Right lobe of liver (tissue), 6 donors: Measurements from ENCODE around the gene ZKSCAN4. TPM values are rescaled to one million over a fixed set of nuclear protein-coding genes. Genes with fewer than 3 reads are reported as not detected.

Source experiments
- ATAC-seq, 4 donors: fragments of 200-7000 bp; cut with Tn5 transposase; one replicate each; pipeline ENCODE4 v1.9.1; 2020; ENCODE audit warnings: mild to moderate bottlenecking in 4 of 4, moderate library complexity in 4 of 4
- DNase-seq, 3 donors: peaks; one replicate each; pipeline ENCODE4 v3.0.0-alpha.2; 2020
- H3K27ac ChIP-seq, 3 donors: fragments of 200-600 bp; one replicate each; pipeline ENCODE4 v1.8.0; 2022
- H3K27me3 ChIP-seq, 2 donors: fragments of 200-600 bp; one replicate each; pipeline ENCODE4 v1.8.0; 2022
- H3K36me3 ChIP-seq, 4 donors: fragments of 200-600 bp; sonication (generic) in 1 of 4; one replicate each; pipeline versions ENCODE4 v1.5.1 to v1.8.0; 2017 to 2022; ENCODE audit warnings: control low read depth in 1 of 4
- H3K4me1 ChIP-seq, 4 donors: fragments of 200-600 bp; sonication (generic) in 1 of 4; one replicate each; pipeline versions ENCODE4 v1.5.1 to v1.8.0; 2017 to 2022; ENCODE audit warnings: control low read depth in 1 of 4
- H3K4me3 ChIP-seq, 3 donors: fragments of 200-600 bp; one replicate each; pipeline ENCODE4 v1.8.0; 2022
- H3K9me3 ChIP-seq, 4 donors: fragments of 200-600 bp; sonication (generic) in 1 of 4; one replicate each; pipeline versions ENCODE4 v1.5.1 to v1.8.0; 2017 to 2022; ENCODE audit warnings: control low read depth in 1 of 4
- CTCF ChIP-seq, 4 donors: fragments of 200-600 bp in 3 of 4; fragments of 450-650 bp in 1 of 4; IDR thresholded peaks; one replicate each; pipeline versions ENCODE4 v1.5.1 to v1.8.0; 2016 to 2022; ENCODE audit warnings: antibody characterized with exemption in 4 of 4, mild to moderate bottlenecking in 2 of 4
- POLR2A ChIP-seq: fragments of 450-650 bp; IDR thresholded peaks from one replicate; pipeline ENCODE4 v1.6.1; 2017; ENCODE audit warnings: antibody characterized with exemption, mild to moderate bottlenecking
- WGBS: methylation state at CpG from one replicate; pipeline ENCODE4 v1.1.6; 2018; ENCODE audit warnings: low coverage, low lambda C conversion rate; ENCODE audit not compliant: insufficient coverage; ENCODE audit errors: missing lambda C conversion rate; 5-methylcytosine and 5-hydroxymethylcytosine counted together
- intact Hi-C, 2 donors: fragments of 100-400 bp; cut with DNase I; formaldehyde crosslinking; loops; one replicate each; pipeline versions ENCODE4 v1.11.2 to v1.14.1; 2022
- total RNA-seq, 6 experiments: library from RNA; depleted of rRNA in 2 of 6; stranded (reverse); fragments of >200 nt in 2 of 6; fragmentation: NEBNext Ultra II Directional in 3 of 6; extraction: Animal tissue kit (Norgen Biotek cat#: 25700) in 3 of 6; gene quantifications; one replicate each; pipeline versions ENCODE4 v1.1.0 to v1.2.4, GENCODE V29; 2016 to 2023
- donor health status: DM: no; HTN: yes; CAD: no.
- donor health status: DM: no; HTN: no; CAD: no.
- donor health status: DM: no; HTN: no; CAD: no.
- donor health status: DM: no; HTN: yes; CAD: no.
- donor health status: DM: no; HTN: yes; CAD: no.

ZKSCAN4 gene
- total RNA-seq, 6 experiments from 2014 or later = 1.1 to 2.6 (median 2.3) TPM

- WGBS = 38% methylated on average over 7 of the region's 7 CpGs
Measured at GRCh38 chr6:28209753-28210535, 42.1 kb downstream of the ZKSCAN4 start.

GRCh38 chr6:28208111-28208659 is 43.9 kb downstream of the ZKSCAN4 start:
- Histone ChIP-seq H3K4me1 (peaks cover 0 to 7% (median 2%) of the 10 kb centered on the region in 4 donors), H3K36me3 (no peaks in the 10 kb centered on the region), H3K9me3 (no peaks in the 10 kb centered on the region), H3K27ac (no peak overlapping the region), H3K27me3 (peaks cover 6 to 57% of the 10 kb centered on the region in 2 donors), H3K4me3 (no peak overlapping the region)
- TF ChIP-seq POLR2A (no peak), CTCF (IDR thresholded peaks at IDR 0.05) (no peak)
- WGBS = 7% methylated on average over 14 of the region's 23 CpGs
- DNase-seq (no peak), ATAC-seq (no peak)
- intact Hi-C loops = no loop called here

More at GRCh38 chr6:28209753-28210535, 42.1 kb downstream of the ZKSCAN4 start:
- intact Hi-C loops = no loop called here
- Histone ChIP-seq H3K9me3 (no peaks in the 10 kb centered on the region), H3K27ac (no peak overlapping the region), H3K27me3 (peaks cover 6 to 53% of the 10 kb centered on the region in 2 donors), H3K4me3 (no peak overlapping the region), H3K4me1 (peaks cover 0 to 7% (median 2%) of the 10 kb centered on the region in 4 donors), H3K36me3 (no peaks in the 10 kb centered on the region)
- DNase-seq (no peak), ATAC-seq (no peak)
- TF ChIP-seq CTCF (IDR thresholded peaks at IDR 0.05) (no peak), POLR2A (no peak)

- no peak for TF ChIP-seq POLR2A
- TF ChIP-seq CTCF (IDR thresholded peaks at IDR 0.05) = no peak
- intact Hi-C loops = no loop called here
- Histone ChIP-seq H3K27ac (no peak overlapping the region), H3K9me3 (no peaks in the 10 kb centered on the region), H3K4me3 (no peak overlapping the region), H3K27me3 (peaks cover 6 to 58% of the 10 kb centered on the region in 2 donors), H3K4me1 (peaks cover 0 to 3% (median 1%) of the 10 kb centered on the region in 4 donors), H3K36me3 (no peaks in the 10 kb centered on the region)
- DNase-seq (peak in 2 of 3 donors; percentile 28 to 58), ATAC-seq (peak; percentile 28 to 46 (median 44))
- WGBS = 2% methylated on average over 32 of the region's 35 CpGs
Measured at GRCh38 chr6:28207510-28208110, 44.5 kb downstream of the ZKSCAN4 start.

- Histone ChIP-seq H3K9me3 (no peaks in the 10 kb centered on the region), H3K4me3 (no peak overlapping the region), H3K36me3 (no peaks in the 10 kb centered on the region), H3K4me1 (no peaks in the 10 kb centered on the region), H3K27ac (no peak overlapping the region), H3K27me3 (peaks cover 6 to 53% of the 10 kb centered on the region in 2 donors)
- intact Hi-C loops = no loop called here
- no peak for DNase-seq
- TF ChIP-seq CTCF (IDR thresholded peaks at IDR 0.05) (no peak), POLR2A (no peak)
- WGBS = 12% methylated on average over 12 of the region's 15 CpGs
- ATAC-seq = no peak
Measured at GRCh38 chr6:28206928-28207509, 45.0 kb downstream of the ZKSCAN4 start.
